ENCODE measurements around the gene UNC13C. TPM values are rescaled to one million over a fixed set of nuclear protein-coding genes. Genes with fewer than 3 reads are reported as not detected.

The UNC13C gene
- total RNA-seq, 1 experiment from 2014 or later = not detected

DNA sequence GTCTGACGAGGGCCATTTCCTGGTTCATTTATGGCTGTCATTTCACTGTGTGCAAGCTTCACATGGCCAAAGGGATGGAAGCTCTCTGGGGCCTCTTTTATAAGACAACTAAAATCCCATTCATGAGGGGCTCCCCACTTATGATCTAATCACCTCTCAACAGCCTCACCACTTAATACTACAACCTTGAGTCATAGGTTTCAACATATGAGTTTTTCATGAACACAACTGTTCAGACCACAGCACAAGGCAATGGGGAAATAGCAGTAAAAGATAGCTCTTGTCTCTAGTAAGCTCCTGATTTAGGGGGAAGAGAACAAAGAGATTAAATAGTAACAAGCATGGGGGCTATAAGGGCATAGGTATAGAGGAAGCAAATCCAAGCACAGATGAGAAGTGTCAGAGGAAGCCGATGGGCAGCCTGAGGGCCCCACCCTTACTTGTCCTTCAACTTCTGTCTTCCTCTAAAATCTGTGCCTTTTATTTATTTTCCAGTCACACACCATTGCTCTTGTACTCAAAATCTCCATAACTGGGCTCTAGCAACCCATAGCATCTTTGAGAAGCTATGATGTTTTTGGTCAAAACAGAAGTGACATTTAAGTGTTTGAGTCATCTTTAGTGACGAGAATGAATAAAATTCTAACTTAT lies 329.1 kb downstream of the UNC13C start:
- ChIA-PET RAD21 (ENCODE audit: low non-redundant PET in 1 of 2, low total read pairs in 2 of 2, uncharacterized antibody in 2 of 2, unreplicated experiment in 2 of 2) (no interaction called here), POLR2A (no interaction called here), CTCF (no interaction called here)
- BruUV-seq (replicated peaks) = no TSS peak
- TF ChIP-seq ZFX (IDR thresholded peaks at IDR 0.05) = no peak
- ATAC-seq (no peak), DNase-seq (ENCODE audit: low read depth, low spot score) (no peak)
- no peak overlapping the region for H3K4me3 ChIP-seq (replicated peaks in 1 of 2; ENCODE audit: low read depth in 1 of 2, low read length in 2 of 2)
- no peaks in the 10 kb centered on the region for H3K36me3 ChIP-seq (ENCODE audit: control insufficient read depth in 1 of 2, insufficient read depth in 2 of 2, low read length in 2 of 2)
- H3K4me1 ChIP-seq (ENCODE audit: control insufficient read depth in 1 of 2, insufficient read depth in 2 of 2, low read length in 2 of 2) = no peaks in the 10 kb centered on the region
- no peak overlapping the region for H2AFZ ChIP-seq (ENCODE audit: low read depth, low read length, poor library complexity, severe bottlenecking)
- no peak overlapping the region for H3K9ac ChIP-seq (ENCODE audit: low read length)
- no peaks in the 10 kb centered on the region for H3K27me3 ChIP-seq (ENCODE audit: insufficient read depth, low read length)
- no peaks in the 10 kb centered on the region for H3K79me2 ChIP-seq (ENCODE audit: insufficient read depth, low read length)
- H3K4me2 ChIP-seq (ENCODE audit: low read length) = no peak overlapping the region
- no peaks in the 10 kb centered on the region for H4K20me1 ChIP-seq (ENCODE audit: insufficient read depth)
- intact Hi-C loops (cut with micrococcal nuclease) = no loop called here
- H3K9me2 ChIP-seq (ENCODE audit: insufficient read depth) = no peaks in the 10 kb centered on the region
- H3K27ac ChIP-seq (ENCODE audit: low read depth, low read length) = no peak overlapping the region
- H3K9me3 ChIP-seq (ENCODE audit: control insufficient read depth in 1 of 2, insufficient read depth in 1 of 2, low read depth in 1 of 2, low read length in 2 of 2) = peaks cover 5 to 18% of the 10 kb centered on the region in 2 experiments; a peak in 2 of 4 replicates

DNA sequence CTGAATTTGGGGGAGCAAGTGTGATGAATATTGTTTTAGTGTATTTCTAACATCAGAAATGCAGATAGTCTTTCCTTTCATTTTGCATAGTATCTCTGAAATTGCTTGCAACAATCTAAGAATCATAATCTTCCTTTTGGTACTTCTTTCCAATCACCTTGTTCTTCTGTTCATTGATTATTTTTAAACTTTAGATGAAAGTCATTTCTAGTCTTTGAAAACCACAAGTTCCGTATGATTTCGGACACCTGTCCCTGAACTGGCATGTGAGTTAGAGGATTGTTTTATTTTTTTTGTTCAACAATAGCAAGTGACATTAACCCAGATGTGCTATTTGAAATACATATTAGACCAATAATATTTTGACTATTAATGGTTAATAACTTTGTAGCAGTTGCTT lies 329.7 kb downstream of the UNC13C start:
- H3K27ac ChIP-seq (ENCODE audit: low read depth, low read length) = no peak overlapping the region
- no peaks in the 10 kb centered on the region for H3K4me1 ChIP-seq (ENCODE audit: control insufficient read depth in 1 of 2, insufficient read depth in 2 of 2, low read length in 2 of 2)
- H4K20me1 ChIP-seq (ENCODE audit: insufficient read depth) = no peaks in the 10 kb centered on the region
- H3K9me3 ChIP-seq (ENCODE audit: control insufficient read depth in 1 of 2, insufficient read depth in 1 of 2, low read depth in 1 of 2, low read length in 2 of 2) = peaks cover 5 to 18% of the 10 kb centered on the region in 2 experiments; a peak in 2 of 4 replicates
- no peak overlapping the region for H3K9ac ChIP-seq (ENCODE audit: low read length)
- intact Hi-C loops (cut with micrococcal nuclease) = no loop called here
- no peaks in the 10 kb centered on the region for H3K27me3 ChIP-seq (ENCODE audit: insufficient read depth, low read length)
- RAD21 ChIA-PET (ENCODE audit: low non-redundant PET in 1 of 2, low total read pairs in 2 of 2, uncharacterized antibody in 2 of 2, unreplicated experiment in 2 of 2) = no interaction called here
- H2AFZ ChIP-seq (ENCODE audit: low read depth, low read length, poor library complexity, severe bottlenecking) = no peak overlapping the region
- no peak overlapping the region for H3K4me3 ChIP-seq (replicated peaks in 1 of 2; ENCODE audit: low read depth in 1 of 2, low read length in 2 of 2)
- POLR2A ChIA-PET = no interaction called here
- H3K4me2 ChIP-seq (ENCODE audit: low read length) = no peak overlapping the region
- no peak for DNase-seq (ENCODE audit: low read depth, low spot score)
- H3K36me3 ChIP-seq (ENCODE audit: control insufficient read depth in 1 of 2, insufficient read depth in 2 of 2, low read length in 2 of 2) = no peaks in the 10 kb centered on the region
- CTCF ChIA-PET = no interaction called here
- no peak for TF ChIP-seq FOSL1 (IDR thresholded peaks at IDR 0.05; ENCODE audit: low read depth)
- TF ChIP-seq TCF7L2 (IDR thresholded peaks at IDR 0.05; ENCODE audit: borderline replicate concordance, extremely low read depth, insufficient read depth, insufficient read length) = no peak
- no peak for TF ChIP-seq EZH2phosphoT487 (IDR thresholded peaks at IDR 0.05; ENCODE audit: borderline replicate concordance)
- TF ChIP-seq, protein P1, sequence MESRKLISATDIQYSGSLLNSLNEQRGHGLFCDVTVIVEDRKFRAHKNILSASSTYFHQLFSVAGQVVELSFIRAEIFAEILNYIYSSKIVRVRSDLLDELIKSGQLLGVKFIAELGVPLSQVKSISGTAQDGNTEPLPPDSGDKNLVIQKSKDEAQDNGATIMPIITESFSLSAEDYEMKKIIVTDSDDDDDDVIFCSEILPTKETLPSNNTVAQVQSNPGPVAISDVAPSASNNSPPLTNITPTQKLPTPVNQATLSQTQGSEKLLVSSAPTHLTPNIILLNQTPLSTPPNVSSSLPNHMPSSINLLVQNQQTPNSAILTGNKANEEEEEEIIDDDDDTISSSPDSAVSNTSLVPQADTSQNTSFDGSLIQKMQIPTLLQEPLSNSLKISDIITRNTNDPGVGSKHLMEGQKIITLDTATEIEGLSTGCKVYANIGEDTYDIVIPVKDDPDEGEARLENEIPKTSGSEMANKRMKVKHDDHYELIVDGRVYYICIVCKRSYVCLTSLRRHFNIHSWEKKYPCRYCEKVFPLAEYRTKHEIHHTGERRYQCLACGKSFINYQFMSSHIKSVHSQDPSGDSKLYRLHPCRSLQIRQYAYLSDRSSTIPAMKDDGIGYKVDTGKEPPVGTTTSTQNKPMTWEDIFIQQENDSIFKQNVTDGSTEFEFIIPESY (IDR thresholded peaks at IDR 0.05; ENCODE audit: extremely low read depth, insufficient replicate concordance, low read length) = no peak
- no peak for TF ChIP-seq CBX3 (IDR thresholded peaks at IDR 0.05; ENCODE audit: low read depth)
- no peak for TF ChIP-seq ZFX (IDR thresholded peaks at IDR 0.05)
- ATAC-seq = no peak
- H3K79me2 ChIP-seq (ENCODE audit: insufficient read depth, low read length) = no peaks in the 10 kb centered on the region
- H3K9me2 ChIP-seq (ENCODE audit: insufficient read depth) = no peaks in the 10 kb centered on the region
- no TSS peak for BruUV-seq (replicated peaks)

All from HCT116 (cell line).